ENCODE data around the gene SPARC.
A peak's percentile ranks its signal among the peaks of the same experiment; 100 is the strongest.
"Not testable (repeated sequence)": the region's sequence is repeated elsewhere in the genome, so short reads cannot be mapped to it uniquely, and the experiment has no call there.

SPARC gene, protein sequence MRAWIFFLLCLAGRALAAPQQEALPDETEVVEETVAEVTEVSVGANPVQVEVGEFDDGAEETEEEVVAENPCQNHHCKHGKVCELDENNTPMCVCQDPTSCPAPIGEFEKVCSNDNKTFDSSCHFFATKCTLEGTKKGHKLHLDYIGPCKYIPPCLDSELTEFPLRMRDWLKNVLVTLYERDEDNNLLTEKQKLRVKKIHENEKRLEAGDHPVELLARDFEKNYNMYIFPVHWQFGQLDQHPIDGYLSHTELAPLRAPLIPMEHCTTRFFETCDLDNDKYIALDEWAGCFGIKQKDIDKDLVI

GRCh38 chr5:151686674-151687407 is at the start of gene SPARC:
Gene SPARC (minus strand): TSS chr5:151686915. CDS start chr5:151676188, 10,727 bp downstream.
- H3K4me3 ChIP-seq (ENCODE audit: low read depth, low read length): peak within 1 kb of the TSS; percentile 76
- no peak for TF ChIP-seq CTCF (IDR thresholded peaks at IDR 0.05; ENCODE audit: low read depth, low read length, missing control alignments)
- DNase-seq (ENCODE audit: low read depth): peak; percentile 83
- in situ Hi-C loops (cut with HindIII; ENCODE audit: low sequenced_read_pairs): no loop called here

DNA sequence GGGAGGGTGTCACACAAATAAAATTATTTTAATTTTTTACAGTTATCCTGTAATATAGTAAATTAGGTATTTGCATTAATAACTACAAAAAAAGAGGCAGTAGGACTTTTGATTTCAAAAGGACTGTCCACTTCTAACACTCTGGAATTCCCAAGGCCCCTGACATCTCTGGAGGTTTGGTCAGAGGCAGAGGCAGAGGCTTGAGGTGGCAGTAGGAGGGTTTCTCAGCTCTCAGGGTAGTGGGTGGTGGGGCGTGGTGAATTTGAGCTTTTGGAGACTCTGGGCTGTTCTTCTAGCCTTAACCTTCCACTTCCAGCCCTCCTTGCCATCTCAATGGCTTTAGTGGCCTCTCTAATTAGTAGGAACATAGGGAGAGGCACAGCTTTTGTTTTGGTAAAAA is 48.9 kb upstream of the SPARC start:
- in situ Hi-C loops (cut with HindIII; ENCODE audit: low sequenced_read_pairs): no loop called here
- TF ChIP-seq CTCF (IDR thresholded peaks at IDR 0.05; ENCODE audit: low read depth, low read length, missing control alignments): no peak
- DNase-seq (ENCODE audit: low read depth): no peak
- H3K4me3 ChIP-seq (ENCODE audit: low read depth, low read length): no peak overlapping the region

DNA sequence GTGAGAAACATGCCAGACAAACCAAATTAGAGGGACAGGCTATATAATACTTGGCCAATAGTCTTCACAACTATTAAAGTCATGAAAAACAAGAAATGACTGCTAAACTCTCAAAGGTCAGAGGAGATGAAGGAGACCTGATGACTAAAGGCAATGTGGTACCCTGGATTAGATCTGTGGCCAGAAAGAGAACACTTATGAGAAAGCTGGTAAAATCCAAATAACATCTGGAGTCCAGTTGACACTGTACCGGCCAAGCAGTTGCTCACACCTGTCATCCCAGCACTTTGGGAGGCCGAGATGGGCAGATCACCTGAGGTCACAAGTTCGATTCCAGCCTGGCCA is 47.3 kb upstream of the SPARC start:
- no peak overlapping the region for H3K4me3 ChIP-seq (ENCODE audit: low read depth, low read length)
- in situ Hi-C loops (cut with HindIII; ENCODE audit: low sequenced_read_pairs): no loop called here
- no peak for DNase-seq (ENCODE audit: low read depth)
- TF ChIP-seq CTCF (IDR thresholded peaks at IDR 0.05; ENCODE audit: low read depth, low read length, missing control alignments): no peak

- H3K4me3 ChIP-seq (ENCODE audit: low read depth, low read length): no peak overlapping the region
- DNase-seq (ENCODE audit: low read depth): no peak
- in situ Hi-C loops (cut with HindIII; ENCODE audit: low sequenced_read_pairs): no loop called here
- TF ChIP-seq CTCF (IDR thresholded peaks at IDR 0.05; ENCODE audit: low read depth, low read length, missing control alignments): no peak
Measured at GRCh38 chr5:151733358-151734063, 46.8 kb upstream of the SPARC start.

- no peak for TF ChIP-seq CTCF (IDR thresholded peaks at IDR 0.05; ENCODE audit: low read depth, low read length, missing control alignments)
- DNase-seq (ENCODE audit: low read depth): no peak
- in situ Hi-C loops (cut with HindIII; ENCODE audit: low sequenced_read_pairs): no loop called here
- no peak overlapping the region for H3K4me3 ChIP-seq (ENCODE audit: low read depth, low read length)
Measured at GRCh38 chr5:151730381-151730780, 43.7 kb upstream of the SPARC start.

DNA sequence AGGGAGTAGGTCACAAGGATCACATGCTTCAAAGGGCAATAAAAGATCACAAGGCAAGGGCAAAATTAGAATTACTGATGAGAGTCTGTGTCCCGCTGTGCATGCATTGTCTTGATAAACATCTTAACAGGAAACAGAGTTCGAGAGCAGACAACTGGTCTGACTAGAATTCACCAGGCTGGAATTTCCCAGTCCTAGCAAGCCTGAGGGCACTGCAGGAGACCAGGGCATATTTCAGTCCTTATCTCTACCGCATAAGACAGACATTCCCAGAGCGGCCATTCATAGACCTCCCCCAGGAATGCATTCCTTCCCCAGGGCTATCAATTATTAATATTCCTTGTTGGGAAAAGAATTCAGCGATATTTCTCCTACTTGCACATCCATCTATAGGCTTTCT is 42.9 kb upstream of the SPARC start:
- in situ Hi-C loops (cut with HindIII; ENCODE audit: low sequenced_read_pairs); H3K4me3 ChIP-seq (ENCODE audit: low read depth, low read length); DNase-seq (ENCODE audit: low read depth): not testable (repeated sequence)

DNA sequence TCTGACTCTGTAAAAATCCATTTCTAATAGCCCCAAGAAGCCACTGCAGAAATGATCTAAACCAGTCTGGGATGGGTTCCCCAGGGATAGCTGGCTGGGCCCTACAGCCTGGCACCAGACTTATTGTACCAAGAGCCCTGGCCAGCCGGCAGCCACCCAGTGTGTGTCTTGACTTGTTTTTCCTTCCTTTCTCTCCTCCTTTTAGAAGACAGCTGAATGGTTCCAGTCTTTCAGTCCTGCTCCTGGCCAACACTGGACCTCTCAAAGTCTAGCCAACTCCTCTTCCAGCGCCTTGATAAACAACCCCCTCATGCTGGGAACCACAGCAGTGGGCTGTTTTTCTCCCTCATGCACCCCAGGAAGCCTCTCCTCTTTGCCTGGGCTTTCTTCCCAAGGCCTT is 37.6 kb upstream of the SPARC start:
- H3K4me3 ChIP-seq (ENCODE audit: low read depth, low read length): no peak overlapping the region
- no peak for TF ChIP-seq CTCF (IDR thresholded peaks at IDR 0.05; ENCODE audit: low read depth, low read length, missing control alignments)
- no peak for DNase-seq (ENCODE audit: low read depth)
- in situ Hi-C loops (cut with HindIII; ENCODE audit: low sequenced_read_pairs): no loop called here

Measured in astrocyte of the cerebellum (primary cell).